HepG2 (cell line): ENCODE measurements around the gene TYMP. TPM values are rescaled to one million over a fixed set of nuclear protein-coding genes. Genes with fewer than 3 reads are reported as not detected.

ENCODE experiments used
- CCAR2 ChIP-seq: fragments of 200-400 bp; formaldehyde crosslinking; optimal IDR thresholded peaks from 2 replicates; pipeline ENCODE3; 2018; ENCODE audit warnings: low read depth, mild to moderate bottlenecking, low read length, moderate library complexity
- GATAD1 ChIP-seq: IDR thresholded peaks from 2 replicates; pipeline ENCODE4 v1.6.1; 2016; ENCODE audit warnings: missing genetic modification reagents, missing compliant biosample characterization
- IKZF4 ChIP-seq: sonication (generic); formaldehyde crosslinking; IDR thresholded peaks from 2 replicates; pipeline ENCODE4 v1.5.1; 2020; ENCODE audit warnings: borderline replicate concordance, mild to moderate bottlenecking, low read depth, missing genetic modification reagents; ENCODE audit errors: not compliant biosample characterization
- IKZF5 ChIP-seq: IDR thresholded peaks from 2 replicates; pipeline ENCODE4 v1.6.1; 2018; ENCODE audit warnings: missing genetic modification reagents, mild to moderate bottlenecking, missing compliant biosample characterization
- KDM5A ChIP-seq: fragments of 200-600 bp; sonication (generic); IDR thresholded peaks from 2 replicates; pipeline ENCODE4 v1.7.0; 2018; ENCODE audit warnings: antibody characterized with exemption, mild to moderate bottlenecking, low read length, borderline replicate concordance
- SMYD3 ChIP-seq: sonication (generic); formaldehyde crosslinking; IDR thresholded peaks from 2 replicates; pipeline ENCODE4 v1.8.1; 2023; ENCODE audit warnings: mild to moderate bottlenecking, missing genetic modification reagents
- SNRNP70 ChIP-seq: fragments of 200-400 bp; formaldehyde crosslinking; IDR thresholded peaks from 2 replicates; pipeline ENCODE4 v1.6.1; 2017; ENCODE audit warnings: mild to moderate bottlenecking, low read depth, low read length, moderate library complexity
- ZHX1 ChIP-seq: sonication (generic); formaldehyde crosslinking; IDR thresholded peaks from 2 replicates; pipeline ENCODE4 v1.8.1; 2022; ENCODE audit warnings: low read depth, mild to moderate bottlenecking, missing genetic modification reagents
- ZNF136 ChIP-seq: sonication (generic); formaldehyde crosslinking; IDR thresholded peaks from 2 replicates; pipeline ENCODE4 v1.8.1; 2022; ENCODE audit warnings: low read depth, mild to moderate bottlenecking, moderate library complexity, missing genetic modification reagents
- ZNF431 ChIP-seq: sonication (generic); formaldehyde crosslinking; IDR thresholded peaks from 2 replicates; pipeline ENCODE4 v1.9.0; 2022; ENCODE audit warnings: missing genetic modification reagents, low read depth, mild to moderate bottlenecking, borderline replicate concordance
- ZNF512 ChIP-seq: sonication (generic); formaldehyde crosslinking; IDR thresholded peaks from 2 replicates; pipeline ENCODE4 v1.4.0; 2020; ENCODE audit warnings: mild to moderate bottlenecking, missing genetic modification reagents
- ZNF564 ChIP-seq: sonication (generic); formaldehyde crosslinking; IDR thresholded peaks from 2 replicates; pipeline ENCODE4 v1.8.1; 2023; ENCODE audit warnings: mild to moderate bottlenecking, missing genetic modification reagents
- polyA plus RNA-seq, 8 experiments: library from polyadenylated mRNA; depleted of rRNA in 3 of 8; stranded (reverse) in 7 of 8; unstranded in 1 of 8; fragments of >200 nt; fragmentation: Illumina TruSeq in 4 of 8; extraction: Trizol in 4 of 8; gene quantifications; 2 replicates each; pipeline versions ENCODE4 v1.2.1 to v1.2.3, GENCODE V29; 2011 to 2016; ENCODE audit warnings: low read depth in 4 of 8, missing spikeins in 1 of 8, mixed read lengths in 1 of 8; ENCODE audit not compliant: insufficient read depth in 1 of 8
- total RNA-seq, 5 experiments: library from RNA; depleted of rRNA; stranded (reverse); fragments of >200 nt; fragmentation: Illumina TruSeq; extraction: Trizol; gene quantifications; 2 replicates each; pipeline ENCODE4 v1.2.3, GENCODE V29; 2016; ENCODE audit warnings: low read depth in 1 of 5
- TF ChIP-seq, protein P1 (sequence below): sonication (generic); formaldehyde crosslinking; IDR thresholded peaks from 2 replicates; pipeline ENCODE4 v1.9.0; 2021; ENCODE audit warnings: missing genetic modification reagents, mild to moderate bottlenecking, borderline replicate concordance
- TF ChIP-seq, protein P2 (sequence below): sonication (generic); formaldehyde crosslinking; conservative IDR thresholded peaks from 2 replicates; pipeline ENCODE4 v1.8.1; 2023; ENCODE audit warnings: missing genetic modification reagents
- TF ChIP-seq, protein P3 (sequence below): sonication (generic); formaldehyde crosslinking; IDR thresholded peaks from 2 replicates; pipeline ENCODE4 v1.8.0; 2022; ENCODE audit warnings: missing genetic modification reagents, mild to moderate bottlenecking, moderate library complexity, borderline replicate concordance

The TYMP gene
- total and polyA plus RNA-seq, 2 of the 13 experiments (the other 11 are each of a cell fraction or from before 2014, with no cell fraction given), result 3.9 to 4.3 TPM

GRCh38 chr22:50485221-50486131, 44.3 kb downstream of the TYMP start (continued):
- TF ChIP-seq ZNF564 (0 out of 2 replicates have a peak, but pooled peaks have one; percentile 41), ZHX1 (CRISPR knock-in tag) (0 out of 2 replicates have a peak, but pooled peaks have one; percentile 17), KDM5A (no peak), GATAD1 (CRISPR knock-in tag) (0 out of 2 replicates have a peak, but pooled peaks have one; percentile 19), CCAR2 (no peak), IKZF5 (CRISPR knock-in tag) (peak; percentile 38; the same call in 1 of the 2 replicates), ZNF512 (CRISPR knock-in tag) (no peak), IKZF4 (CRISPR knock-in tag) (no peak), SNRNP70 (no peak), SMYD3 (CRISPR knock-in tag) (peak; percentile 88), ZNF136 (no peak), ZNF431 (CRISPR knock-in tag) (no peak)
- TF ChIP-seq, protein P1, sequence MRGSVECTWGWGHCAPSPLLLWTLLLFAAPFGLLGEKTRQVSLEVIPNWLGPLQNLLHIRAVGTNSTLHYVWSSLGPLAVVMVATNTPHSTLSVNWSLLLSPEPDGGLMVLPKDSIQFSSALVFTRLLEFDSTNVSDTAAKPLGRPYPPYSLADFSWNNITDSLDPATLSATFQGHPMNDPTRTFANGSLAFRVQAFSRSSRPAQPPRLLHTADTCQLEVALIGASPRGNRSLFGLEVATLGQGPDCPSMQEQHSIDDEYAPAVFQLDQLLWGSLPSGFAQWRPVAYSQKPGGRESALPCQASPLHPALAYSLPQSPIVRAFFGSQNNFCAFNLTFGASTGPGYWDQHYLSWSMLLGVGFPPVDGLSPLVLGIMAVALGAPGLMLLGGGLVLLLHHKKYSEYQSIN (CRISPR knock-in tag), result no peak
- TF ChIP-seq, protein P2, sequence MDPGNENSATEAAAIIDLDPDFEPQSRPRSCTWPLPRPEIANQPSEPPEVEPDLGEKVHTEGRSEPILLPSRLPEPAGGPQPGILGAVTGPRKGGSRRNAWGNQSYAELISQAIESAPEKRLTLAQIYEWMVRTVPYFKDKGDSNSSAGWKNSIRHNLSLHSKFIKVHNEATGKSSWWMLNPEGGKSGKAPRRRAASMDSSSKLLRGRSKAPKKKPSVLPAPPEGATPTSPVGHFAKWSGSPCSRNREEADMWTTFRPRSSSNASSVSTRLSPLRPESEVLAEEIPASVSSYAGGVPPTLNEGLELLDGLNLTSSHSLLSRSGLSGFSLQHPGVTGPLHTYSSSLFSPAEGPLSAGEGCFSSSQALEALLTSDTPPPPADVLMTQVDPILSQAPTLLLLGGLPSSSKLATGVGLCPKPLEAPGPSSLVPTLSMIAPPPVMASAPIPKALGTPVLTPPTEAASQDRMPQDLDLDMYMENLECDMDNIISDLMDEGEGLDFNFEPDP (CRISPR knock-in tag), result no peak
- TF ChIP-seq, protein P3, sequence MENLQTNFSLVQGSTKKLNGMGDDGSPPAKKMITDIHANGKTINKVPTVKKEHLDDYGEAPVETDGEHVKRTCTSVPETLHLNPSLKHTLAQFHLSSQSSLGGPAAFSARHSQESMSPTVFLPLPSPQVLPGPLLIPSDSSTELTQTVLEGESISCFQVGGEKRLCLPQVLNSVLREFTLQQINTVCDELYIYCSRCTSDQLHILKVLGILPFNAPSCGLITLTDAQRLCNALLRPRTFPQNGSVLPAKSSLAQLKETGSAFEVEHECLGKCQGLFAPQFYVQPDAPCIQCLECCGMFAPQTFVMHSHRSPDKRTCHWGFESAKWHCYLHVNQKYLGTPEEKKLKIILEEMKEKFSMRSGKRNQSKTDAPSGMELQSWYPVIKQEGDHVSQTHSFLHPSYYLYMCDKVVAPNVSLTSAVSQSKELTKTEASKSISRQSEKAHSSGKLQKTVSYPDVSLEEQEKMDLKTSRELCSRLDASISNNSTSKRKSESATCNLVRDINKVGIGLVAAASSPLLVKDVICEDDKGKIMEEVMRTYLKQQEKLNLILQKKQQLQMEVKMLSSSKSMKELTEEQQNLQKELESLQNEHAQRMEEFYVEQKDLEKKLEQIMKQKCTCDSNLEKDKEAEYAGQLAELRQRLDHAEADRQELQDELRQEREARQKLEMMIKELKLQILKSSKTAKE (CRISPR knock-in tag), result 0 out of 2 replicates have a peak, but pooled peaks have one; percentile 57
